Ectodermal cell (in vitro differentiated cells): ENCODE results near the gene SLC35E3.
"Not testable (repeated sequence)": the region's sequence is repeated elsewhere in the genome, so short reads cannot be mapped to it uniquely, and the experiment has no call there.

Source experiments
- H3K27ac ChIP-seq: 2 replicates; pipeline ENCODE4 v1.7.0; 2013; ENCODE audit warnings: mild to moderate bottlenecking, low read depth, low read length; ENCODE audit not compliant: insufficient read depth, poor library complexity, severe bottlenecking
- H3K27me3 ChIP-seq: 2 replicates; pipeline ENCODE4 v1.7.0; 2013; ENCODE audit warnings: mild to moderate bottlenecking, low read length; ENCODE audit not compliant: insufficient read depth, control insufficient read depth, poor library complexity, severe bottlenecking
- H3K36me3 ChIP-seq: one replicate; pipeline ENCODE4 v1.7.0; 2013; ENCODE audit warnings: low read length; ENCODE audit not compliant: control insufficient read depth, insufficient read depth
- H3K4me1 ChIP-seq: one replicate; pipeline ENCODE4 v1.7.0; 2013; ENCODE audit warnings: low read length; ENCODE audit not compliant: control insufficient read depth, insufficient read depth
- H3K4me3 ChIP-seq: 2 replicates; pipeline ENCODE4 v1.7.0; 2013; ENCODE audit warnings: low read depth, low read length, control low read depth; ENCODE audit not compliant: insufficient read depth
- H3K9me3 ChIP-seq: 2 replicates; pipeline ENCODE4 v1.7.0; 2013; ENCODE audit warnings: mild to moderate bottlenecking, low read length, moderate library complexity; ENCODE audit not compliant: control insufficient read depth
- WGBS, 2 experiments: methylation state at CpG; one replicate each; pipeline ENCODE4 v1.1.7; 2013; ENCODE audit warnings: missing lambda C conversion rate in 2 of 2; 5-methylcytosine and 5-hydroxymethylcytosine counted together

Gene SLC35E3

DNA sequence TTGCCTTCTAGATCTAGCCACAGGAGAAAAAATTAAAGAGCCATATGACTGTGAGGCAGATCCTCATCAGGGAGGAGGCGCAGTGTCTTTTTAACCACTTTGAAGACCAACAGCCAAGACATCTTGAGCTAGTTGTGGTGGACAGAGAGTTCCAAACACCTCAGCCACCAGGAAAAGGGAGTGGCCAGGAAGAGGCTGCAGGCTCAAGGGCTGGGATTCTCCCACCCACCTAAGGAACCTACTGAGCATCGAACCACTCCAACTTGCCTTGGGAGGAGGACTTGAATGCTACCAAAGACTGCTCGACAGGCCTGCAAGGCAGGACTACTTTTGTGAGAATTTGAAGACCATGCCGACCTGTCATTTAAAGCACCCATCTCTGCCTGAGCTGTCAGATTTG lies 47.5 kb downstream of the SLC35E3 start:
- WGBS, 2 experiments, result 91 to 95% methylated on average over 4 of the region's 4 CpGs
- H3K27ac ChIP-seq, result no peak overlapping the region
- no peaks in the 10 kb centered on the region for H3K4me1 ChIP-seq
- H3K36me3 ChIP-seq, result no peaks in the 10 kb centered on the region
- no peaks in the 10 kb centered on the region for H3K9me3 ChIP-seq
- no peaks in the 10 kb centered on the region for H3K27me3 ChIP-seq
- no peak overlapping the region for H3K4me3 ChIP-seq

DNA sequence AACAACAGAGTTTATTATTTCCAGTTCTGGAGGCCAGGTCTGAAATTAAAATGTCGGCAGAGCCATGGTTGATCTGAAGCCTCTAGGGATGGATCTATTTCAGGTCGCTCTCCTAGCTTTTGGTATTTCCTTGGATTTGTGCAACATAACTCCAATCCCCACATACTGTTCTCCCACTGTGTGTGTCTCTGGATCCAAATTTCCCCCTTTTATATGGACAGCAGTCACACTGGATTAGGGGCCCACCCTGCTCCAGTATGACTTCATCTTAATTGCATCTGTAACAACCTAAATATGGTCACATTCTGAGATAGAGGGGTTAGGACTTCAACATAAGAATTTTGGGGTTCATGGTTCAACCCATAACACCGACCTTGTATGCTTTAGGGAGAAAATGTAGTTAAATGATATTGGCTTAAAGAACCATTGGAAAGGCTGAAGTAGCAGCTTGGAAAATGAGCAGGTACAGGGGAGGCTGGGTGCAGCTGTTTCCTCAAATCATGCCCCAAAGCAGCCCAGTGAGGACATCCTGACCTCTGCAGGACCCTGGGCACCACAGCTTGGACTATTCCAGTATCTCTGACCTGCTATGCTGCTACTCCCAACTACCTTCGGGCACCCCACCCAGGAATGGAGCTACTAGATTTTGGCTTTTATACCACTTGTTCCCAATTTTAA lies 48.1 kb downstream of the SLC35E3 start:
- Histone ChIP-seq H3K4me3 (no peak overlapping the region), H3K27ac (no peak overlapping the region), H3K27me3 (no peaks in the 10 kb centered on the region), H3K36me3 (no peaks in the 10 kb centered on the region), H3K9me3 (no peaks in the 10 kb centered on the region), H3K4me1 (no peaks in the 10 kb centered on the region)
- WGBS, 2 experiments, result 93 to 96% methylated on average over 4 of the region's 4 CpGs

DNA sequence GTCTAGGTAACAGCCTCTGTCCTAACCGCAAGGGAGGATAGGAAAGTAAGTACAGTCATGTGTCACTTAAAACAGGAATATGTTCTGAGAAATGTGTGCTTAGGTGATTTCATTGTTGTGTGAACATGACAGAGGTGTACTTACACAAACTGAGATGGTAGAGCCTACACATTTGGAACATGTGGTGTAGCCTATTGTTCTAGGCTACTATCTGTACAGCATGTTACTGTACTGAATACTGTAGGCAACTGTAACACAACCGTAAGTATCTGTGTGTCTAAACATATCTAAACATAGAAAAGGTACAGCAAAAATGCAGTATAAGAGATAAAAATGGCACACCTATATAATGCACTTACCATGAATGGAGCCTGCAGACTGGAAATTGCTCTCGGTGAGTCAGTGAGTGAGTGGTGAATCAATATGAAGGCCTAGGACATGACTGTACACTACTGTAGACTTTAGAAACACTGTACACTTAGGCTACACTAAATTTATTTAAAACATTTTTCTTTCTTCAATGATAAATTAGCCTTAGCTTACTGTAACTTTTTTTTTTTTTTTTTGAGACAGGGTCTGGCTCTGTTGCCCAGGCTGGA lies 48.8 kb downstream of the SLC35E3 start:
- Histone ChIP-seq H3K36me3 (no peaks in the 10 kb centered on the region), H3K9me3 (no peaks in the 10 kb centered on the region), H3K27me3 (no peaks in the 10 kb centered on the region), H3K4me1 (no peaks in the 10 kb centered on the region), H3K27ac (no peak overlapping the region), H3K4me3 (no peak overlapping the region)
- 90 to 97% methylated on average over 2 to 3 of the region's 3 CpGs for WGBS, 2 experiments

DNA sequence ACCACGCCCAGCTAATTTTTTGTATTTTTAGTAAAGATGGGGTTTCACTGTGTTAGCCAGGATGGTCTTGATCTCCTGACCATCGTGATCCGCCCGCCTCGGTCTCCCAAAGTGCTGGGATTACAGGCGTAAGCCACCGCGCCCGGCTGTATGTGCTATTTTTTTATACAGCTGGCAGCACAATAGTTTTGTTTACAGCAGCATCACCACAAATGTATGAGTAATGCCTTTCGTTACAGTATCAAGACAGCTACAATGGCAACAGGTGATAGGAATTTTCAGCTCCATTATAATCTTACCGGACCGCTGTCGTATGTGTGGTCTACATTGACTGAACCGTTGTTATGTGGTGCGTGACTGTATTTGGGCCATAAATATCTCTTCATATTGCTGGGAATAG lies 50.4 kb downstream of the SLC35E3 start:
- no peaks in the 10 kb centered on the region for H3K27me3 ChIP-seq
- H3K4me3 ChIP-seq, result no peak overlapping the region
- no peaks in the 10 kb centered on the region for H3K36me3 ChIP-seq
- no peaks in the 10 kb centered on the region for H3K9me3 ChIP-seq
- no peak overlapping the region for H3K27ac ChIP-seq
- H3K4me1 ChIP-seq, result no peaks in the 10 kb centered on the region
- WGBS, 2 experiments, result 95% methylated on average over 15 of the region's 15 CpGs

DNA sequence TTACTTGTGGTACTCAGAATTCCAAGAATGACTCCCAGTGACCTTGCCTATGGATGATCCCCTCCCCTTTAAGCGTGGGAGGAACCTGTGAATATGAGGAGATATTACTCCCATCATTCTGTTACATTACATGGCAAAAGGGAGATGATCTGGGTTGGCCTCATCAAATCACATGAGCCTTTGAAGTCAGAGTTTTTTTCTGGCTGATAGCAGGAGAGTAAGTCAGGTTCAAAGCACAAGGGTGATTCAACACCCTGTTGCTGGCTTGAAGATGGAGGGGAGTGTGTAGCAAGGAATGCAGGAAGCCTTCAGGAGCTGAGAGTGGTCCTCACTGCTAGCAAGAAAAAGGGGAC lies 52.9 kb downstream of the SLC35E3 start:
- H3K4me1 ChIP-seq, result no peaks in the 10 kb centered on the region
- WGBS, 2 experiments, result 92% methylated on average over 1 of the region's 1 CpG; no CpG with 5 or more reads in 1 of the 2 experiments
- no peak overlapping the region for H3K4me3 ChIP-seq
- H3K27ac ChIP-seq, result no peak overlapping the region
- H3K9me3 ChIP-seq, result no peaks in the 10 kb centered on the region
- H3K36me3 ChIP-seq, result no peaks in the 10 kb centered on the region
- no peaks in the 10 kb centered on the region for H3K27me3 ChIP-seq

DNA sequence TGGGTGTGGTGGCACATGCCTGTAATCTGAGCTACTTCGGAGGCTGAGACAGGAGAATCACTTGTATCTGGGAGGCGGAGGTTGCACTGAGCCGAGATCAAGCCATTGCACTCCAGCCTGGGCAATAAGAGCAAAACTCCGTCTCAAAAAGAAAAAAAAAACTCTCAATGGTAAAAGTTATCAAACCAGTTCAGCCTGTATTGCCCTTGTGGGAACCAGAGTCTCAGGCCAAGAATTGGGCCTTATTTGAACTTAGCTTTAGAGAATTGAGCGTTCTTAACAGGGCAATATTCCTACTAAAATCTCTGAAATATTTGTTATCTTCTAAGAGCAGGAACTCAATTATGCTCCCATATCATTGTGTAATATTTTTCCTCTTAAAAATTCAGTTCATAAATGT lies 54.3 kb downstream of the SLC35E3 start:
- 93% methylated on average over 5 of the region's 5 CpGs for WGBS, 2 experiments
- no peaks in the 10 kb centered on the region for H3K27me3 ChIP-seq
- no peaks in the 10 kb centered on the region for H3K9me3 ChIP-seq
- H3K36me3 ChIP-seq, result no peaks in the 10 kb centered on the region
- no peak overlapping the region for H3K4me3 ChIP-seq
- H3K27ac ChIP-seq, result no peak overlapping the region
- H3K4me1 ChIP-seq, result no peaks in the 10 kb centered on the region

DNA sequence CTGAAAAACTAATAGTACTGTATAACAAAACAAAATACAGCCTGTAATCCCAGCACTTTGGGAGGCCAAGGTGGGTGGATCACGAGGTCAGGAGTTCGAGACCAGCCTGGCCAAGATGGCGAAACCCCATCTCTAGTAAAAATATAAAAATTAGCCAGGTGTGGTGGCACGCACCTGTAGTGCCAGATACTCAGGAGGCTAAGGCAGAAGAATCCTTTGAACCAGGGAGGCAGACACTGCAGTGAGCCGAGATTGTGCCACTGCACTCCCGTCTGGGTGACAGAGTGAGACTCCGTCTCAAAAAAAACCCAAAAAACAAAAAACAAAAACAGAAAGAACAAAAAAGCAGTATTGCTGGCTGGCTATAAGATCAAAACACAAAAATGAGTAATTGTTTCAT lies 55.1 kb downstream of the SLC35E3 start:
- not testable (repeated sequence) for H3K27me3 ChIP-seq, H3K4me1 ChIP-seq, H3K4me3 ChIP-seq, H3K36me3 ChIP-seq, H3K9me3 ChIP-seq, H3K27ac ChIP-seq
- WGBS, 2 experiments, result 94 to 96% methylated on average over 7 of the region's 7 CpGs

DNA sequence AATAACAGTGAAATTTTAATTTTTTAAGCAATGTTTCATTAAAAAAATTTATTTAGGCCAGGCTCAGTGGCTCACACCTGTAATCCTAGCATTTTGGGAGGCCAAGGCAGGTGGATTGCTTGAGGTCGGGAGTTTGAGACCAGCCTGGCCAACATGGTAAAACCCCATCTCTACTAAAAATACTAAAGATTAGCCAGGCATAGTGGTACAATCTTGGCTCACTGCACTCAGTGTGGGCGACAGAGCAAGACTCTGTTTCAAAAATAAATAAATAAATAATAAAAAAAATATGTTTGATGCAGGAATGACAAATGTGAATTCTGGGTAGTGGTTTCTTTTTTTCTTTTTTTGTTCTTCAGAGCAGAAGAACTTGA lies 56.4 kb downstream of the SLC35E3 start:
- H3K27ac ChIP-seq, H3K27me3 ChIP-seq, H3K9me3 ChIP-seq, H3K4me3 ChIP-seq, H3K36me3 ChIP-seq, H3K4me1 ChIP-seq: not testable (repeated sequence)
- WGBS, 2 experiments, result 87 to 94% methylated on average over 2 of the region's 2 CpGs

DNA sequence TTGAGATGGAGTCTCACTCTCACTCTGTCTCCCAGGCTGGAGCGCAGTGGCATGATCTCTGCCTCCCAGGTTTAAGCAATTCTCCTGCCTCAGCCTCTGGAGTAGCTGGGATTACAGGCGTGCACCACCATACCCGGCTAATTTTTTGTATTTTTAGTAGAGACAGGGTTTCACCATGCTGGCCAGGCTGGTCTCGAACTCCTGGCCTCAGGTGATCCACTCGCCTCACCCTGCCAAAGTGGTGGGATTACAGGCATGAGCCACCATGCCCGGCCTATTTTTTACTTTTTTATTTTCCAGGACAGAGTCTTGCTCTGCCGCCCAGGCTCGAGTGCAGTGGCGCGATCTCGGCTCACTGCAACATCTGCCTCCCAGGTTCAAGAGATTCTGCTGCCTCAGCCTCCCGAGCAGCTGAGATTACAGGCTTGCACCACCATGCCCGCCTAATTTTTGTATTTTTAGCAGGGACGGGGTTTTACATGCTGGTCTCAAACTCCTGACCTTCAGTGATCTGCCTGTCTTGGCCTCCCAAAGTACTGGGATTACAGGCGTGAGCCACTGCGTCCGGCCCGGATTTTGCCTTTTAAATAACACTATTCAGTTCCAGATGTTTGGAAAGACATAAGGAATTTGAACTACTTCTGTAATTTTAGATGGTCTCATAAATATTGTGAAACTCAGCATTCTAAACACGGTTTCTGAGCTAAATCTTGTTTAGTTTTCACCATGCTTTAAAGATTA lies 57.1 kb downstream of the SLC35E3 start:
- H3K4me1 ChIP-seq, H3K9me3 ChIP-seq, H3K27me3 ChIP-seq, H3K4me3 ChIP-seq, H3K27ac ChIP-seq, H3K36me3 ChIP-seq: not testable (repeated sequence)
- WGBS, 2 experiments, result 92 to 96% methylated on average over 19 of the region's 19 CpGs

DNA sequence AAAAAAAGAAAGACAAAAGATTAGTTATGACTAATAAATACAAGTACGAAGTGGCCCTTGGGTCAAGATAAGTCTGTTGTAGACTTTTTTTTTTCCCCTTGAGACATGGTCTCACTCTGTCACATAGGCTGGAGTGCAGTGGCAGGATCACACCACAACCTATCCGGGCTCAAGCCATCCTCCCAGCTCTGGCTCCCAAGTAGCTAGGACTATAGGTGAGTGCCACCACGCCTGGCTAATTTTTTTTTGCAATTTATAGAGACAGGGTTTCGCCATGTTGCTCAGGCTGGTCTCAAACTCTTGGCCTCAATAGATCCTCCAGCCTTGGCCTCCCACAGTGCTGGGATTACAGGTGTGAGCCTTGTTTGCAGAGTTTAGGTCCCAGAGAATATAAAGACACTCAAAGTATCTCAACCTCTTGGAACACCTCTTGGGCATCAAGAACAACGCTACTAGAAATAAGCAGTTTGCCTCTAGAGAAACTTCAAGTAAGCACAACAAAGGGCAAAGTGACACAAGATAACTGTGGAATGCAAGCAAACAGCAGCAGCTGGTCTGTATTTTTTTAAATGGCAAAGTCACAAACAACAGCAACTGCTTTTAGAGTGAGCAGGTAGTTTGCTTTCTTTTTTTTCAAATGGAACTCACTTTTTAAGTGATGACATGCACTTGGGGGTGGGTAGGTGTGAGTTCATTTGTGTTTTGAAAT lies 58.1 kb downstream of the SLC35E3 start:
- Histone ChIP-seq H3K36me3 (no peaks in the 10 kb centered on the region), H3K27me3 (no peaks in the 10 kb centered on the region), H3K4me1 (no peaks in the 10 kb centered on the region), H3K4me3 (no peak overlapping the region), H3K27ac (no peak overlapping the region), H3K9me3 (no peaks in the 10 kb centered on the region)
- WGBS, 2 experiments, result 95% methylated on average over 5 of the region's 5 CpGs
